Common myeloid progenitor, CD34-positive (primary cell): ENCODE results near the gene CBLIF.
"Not testable (repeated sequence)": the region's sequence is repeated elsewhere in the genome, so short reads cannot be mapped to it uniquely, and the experiment has no call there.

ENCODE experiments used
- CTCF ChIA-PET: fragments of 350-600 bp; sonication (Branson Sonifier 250); formaldehyde crosslinking; loops from one replicate; lab custom pipeline; 2021; ENCODE audit warnings: antibody characterized with exemption; lab: Charles Lee
- POLR2A ChIA-PET: fragments of 350-600 bp; sonication (Branson Sonifier 250); formaldehyde crosslinking; loops from one replicate; lab custom pipeline; 2021; ENCODE audit warnings: antibody characterized with exemption; lab: Charles Lee
- DNase-seq, 3 donors: peaks; one replicate each; pipeline versions ENCODE4 v3.0.0 to v3.0.0-alpha.2; 2013
- H3K27ac ChIP-seq, 2 experiments: 1 replicate in 1 of 2; 2 replicates in 1 of 2; pipeline ENCODE4 v1.7.0; 2013; ENCODE audit warnings: inconsistent platforms in 2 of 2, low read length in 2 of 2, mild to moderate bottlenecking in 2 of 2, low read depth in 1 of 2, moderate library complexity in 1 of 2; ENCODE audit not compliant: severe bottlenecking in 2 of 2, insufficient read depth in 1 of 2, poor library complexity in 1 of 2
- H3K27me3 ChIP-seq, 5 experiments: replicated peaks in 2 of 5; 1 replicate in 3 of 5; 2 replicates in 2 of 5; pipeline versions ENCODE4 v1.6.1 to v1.7.0; 2013; ENCODE audit warnings: low read length in 4 of 5, mild to moderate bottlenecking in 2 of 5, moderate library complexity in 2 of 5, inconsistent platforms in 1 of 5; ENCODE audit not compliant: insufficient read depth in 5 of 5, control insufficient read depth in 4 of 5
- H3K36me3 ChIP-seq, 4 experiments: 1 replicate in 2 of 4; 2 replicates in 2 of 4; pipeline versions ENCODE4 v1.6.1 to v1.7.0; 2013; ENCODE audit warnings: low read length in 3 of 4, control low read depth in 1 of 4, mild to moderate bottlenecking in 1 of 4; ENCODE audit not compliant: control insufficient read depth in 4 of 4, insufficient read depth in 4 of 4
- H3K4me1 ChIP-seq, 4 experiments: 1 replicate in 3 of 4; 2 replicates in 1 of 4; pipeline versions ENCODE4 v1.6.1 to v1.7.1; 2013; ENCODE audit warnings: low read length in 3 of 4, mild to moderate bottlenecking in 3 of 4, control low read depth in 1 of 4, inconsistent platforms in 1 of 4, moderate library complexity in 1 of 4; ENCODE audit not compliant: control insufficient read depth in 4 of 4, insufficient read depth in 4 of 4; ENCODE audit errors: control extremely low read depth in 1 of 4
- H3K4me3 ChIP-seq, 7 experiments: 1 replicate in 4 of 7; 2 replicates in 3 of 7; pipeline versions ENCODE4 v1.5.1 to v1.7.0; 2013; ENCODE audit warnings: mild to moderate bottlenecking in 7 of 7, low read length in 6 of 7, moderate library complexity in 6 of 7, inconsistent platforms in 2 of 7, low read depth in 2 of 7, control low read depth in 1 of 7; ENCODE audit not compliant: insufficient read depth in 4 of 7, control insufficient read depth in 1 of 7; ENCODE audit errors: extremely low read depth in 1 of 7
- H3K9me3 ChIP-seq, 5 experiments: 1 replicate in 4 of 5; 2 replicates in 1 of 5; pipeline versions ENCODE4 v1.6.1 to v1.7.1; 2013; ENCODE audit warnings: low read length in 4 of 5, mild to moderate bottlenecking in 2 of 5, inconsistent platforms in 1 of 5, low read depth in 1 of 5, moderate library complexity in 1 of 5; ENCODE audit not compliant: control insufficient read depth in 4 of 5, insufficient read depth in 2 of 5; ENCODE audit errors: control extremely low read depth in 1 of 5
- WGBS: methylation state at CpG from one replicate; pipeline ENCODE4 v1.1.5; 2013; ENCODE audit not compliant: insufficient coverage; 5-methylcytosine and 5-hydroxymethylcytosine counted together

Gene CBLIF

DNA sequence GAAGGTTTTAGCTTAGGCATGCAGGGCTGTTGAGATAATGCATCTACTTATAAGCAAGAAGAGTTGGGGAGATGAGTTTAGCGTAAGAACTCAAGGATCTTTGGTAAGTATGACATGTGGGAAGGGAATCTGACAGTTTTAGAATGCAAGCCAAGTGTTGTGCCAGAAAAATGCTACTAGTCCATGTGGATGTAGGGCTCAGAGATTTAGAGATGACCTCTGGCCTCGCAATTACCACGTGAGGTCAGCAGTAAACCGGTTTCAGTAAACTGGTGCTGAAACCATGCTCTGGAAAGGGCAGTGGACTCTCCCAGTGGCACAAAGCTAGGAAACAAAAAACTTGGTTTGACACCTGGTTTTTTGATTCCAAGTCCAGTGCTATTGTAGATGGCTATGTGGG, 53.7 kb downstream of the CBLIF start:
- no peak overlapping the region for H3K4me3 ChIP-seq
- H3K27ac ChIP-seq: no peak overlapping the region
- CTCF ChIA-PET: interaction anchor here (1.0 to 3.2 kb wide), 2 partner anchors 10 to 18 kb away, joined by 3 to 14 read pairs; no protein-coding TSS in a partner anchor
- no peak for DNase-seq
- H3K4me1 ChIP-seq: peaks cover 0 to 1% (median 0%) of the 10 kb centered on the region in 4 experiments
- POLR2A ChIA-PET: no interaction called here
- H3K27me3 ChIP-seq: no peaks in the 10 kb centered on the region
- WGBS: 95% methylated on average over 4 of the region's 4 CpGs
- peaks cover 13 to 85% (median 52%) of the 10 kb centered on the region in 4 experiments for H3K36me3 ChIP-seq
- H3K9me3 ChIP-seq: no peaks in the 10 kb centered on the region

DNA sequence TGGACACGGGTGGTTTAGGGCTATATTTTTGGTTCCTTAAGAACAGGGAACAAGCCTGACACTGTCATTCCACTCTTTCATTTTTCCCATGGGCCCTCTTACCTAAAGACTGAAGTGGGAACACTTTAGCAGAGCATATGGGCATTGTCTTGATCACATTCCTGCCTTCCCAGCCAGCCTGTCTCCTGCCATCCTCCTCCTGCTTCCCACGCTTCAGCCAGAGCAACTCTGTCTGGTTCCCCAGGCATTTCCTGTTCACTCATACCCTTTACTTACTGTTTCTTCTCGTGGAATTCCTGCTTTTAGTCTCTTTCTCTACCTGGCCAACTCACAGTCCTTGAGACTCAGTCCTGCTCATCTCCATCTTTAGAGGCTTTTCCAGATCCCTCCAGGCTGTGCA, 57.5 kb downstream of the CBLIF start:
- ChIA-PET CTCF (interaction anchor here (1.2 to 4.1 kb wide), 5 partner anchors 12 to 34 kb away, joined by 3 to 16 read pairs (median 6); partner anchors contain the start of gene STX3), POLR2A (no interaction called here)
- Histone ChIP-seq H3K27me3 (no peaks in the 10 kb centered on the region), H3K36me3 (peaks cover 7 to 55% (median 28%) of the 10 kb centered on the region in 4 experiments), H3K27ac (no peak overlapping the region), H3K4me1 (peaks cover 0 to 17% (median 0%) of the 10 kb centered on the region in 4 experiments), H3K4me3 (no peak overlapping the region), H3K9me3 (peaks cover 0 to 3% (median 0%) of the 10 kb centered on the region in 5 experiments)
- 70% methylated on average over 3 of the region's 3 CpGs for WGBS
- no peak for DNase-seq

- no peak for DNase-seq
- H3K4me3 ChIP-seq: no peak overlapping the region
- peaks cover 5 to 49% (median 23%) of the 10 kb centered on the region in 4 experiments for H3K36me3 ChIP-seq
- ChIA-PET POLR2A (no interaction called here), CTCF (interaction anchor here (1.2 to 4.1 kb wide), 3 partner anchors 14 to 34 kb away, joined by 3 to 16 read pairs (median 8); partner anchors contain the start of gene STX3)
- H3K27ac ChIP-seq: no peak overlapping the region
- peaks cover 0 to 3% (median 0%) of the 10 kb centered on the region in 5 experiments for H3K9me3 ChIP-seq
- WGBS: 100% methylated on average over 4 of the region's 4 CpGs
- peaks cover 0 to 17% (median 0%) of the 10 kb centered on the region in 4 experiments for H3K4me1 ChIP-seq
- H3K27me3 ChIP-seq: no peaks in the 10 kb centered on the region
Measured at GRCh38 chr11:59787255-59787588, 58.1 kb downstream of the CBLIF start.

GRCh38 chr11:59785818-59786217, 59.5 kb downstream of the CBLIF start:
- no peak overlapping the region for H3K4me3 ChIP-seq
- H3K4me1 ChIP-seq: peaks cover 0 to 17% (median 0%) of the 10 kb centered on the region in 4 experiments
- no peak for DNase-seq
- no peaks in the 10 kb centered on the region for H3K27me3 ChIP-seq
- H3K36me3 ChIP-seq: peaks cover 3 to 36% (median 18%) of the 10 kb centered on the region in 4 experiments
- no peak overlapping the region for H3K27ac ChIP-seq
- CTCF ChIA-PET: interaction anchor here (1.5 to 4.1 kb wide), 3 partner anchors 16 to 32 kb away, joined by 4 to 16 read pairs (median 6); no protein-coding TSS in a partner anchor
- POLR2A ChIA-PET: interaction anchor here (0.6 kb wide), 1 partner anchor 25 kb away, joined by 4 read pairs; no protein-coding TSS in a partner anchor
- WGBS: 100% methylated on average over 1 of the region's 4 CpGs
- H3K9me3 ChIP-seq: peaks cover 0 to 3% (median 0%) of the 10 kb centered on the region in 5 experiments

GRCh38 chr11:59784441-59784840, 60.9 kb downstream of the CBLIF start:
- H3K36me3 ChIP-seq: peaks cover 2 to 36% (median 10%) of the 10 kb centered on the region in 4 experiments
- H3K27me3 ChIP-seq, POLR2A ChIA-PET, DNase-seq, H3K27ac ChIP-seq, H3K9me3 ChIP-seq, H3K4me3 ChIP-seq: not testable (repeated sequence)
- 96% methylated on average over 3 of the region's 5 CpGs for WGBS
- peaks cover 0 to 17% (median 0%) of the 10 kb centered on the region in 4 experiments for H3K4me1 ChIP-seq
- CTCF ChIA-PET: interaction anchor here (0.6 to 4.1 kb wide), 5 partner anchors 9 to 129 kb away, joined by 3 to 16 read pairs (median 4); no protein-coding TSS in a partner anchor

DNA sequence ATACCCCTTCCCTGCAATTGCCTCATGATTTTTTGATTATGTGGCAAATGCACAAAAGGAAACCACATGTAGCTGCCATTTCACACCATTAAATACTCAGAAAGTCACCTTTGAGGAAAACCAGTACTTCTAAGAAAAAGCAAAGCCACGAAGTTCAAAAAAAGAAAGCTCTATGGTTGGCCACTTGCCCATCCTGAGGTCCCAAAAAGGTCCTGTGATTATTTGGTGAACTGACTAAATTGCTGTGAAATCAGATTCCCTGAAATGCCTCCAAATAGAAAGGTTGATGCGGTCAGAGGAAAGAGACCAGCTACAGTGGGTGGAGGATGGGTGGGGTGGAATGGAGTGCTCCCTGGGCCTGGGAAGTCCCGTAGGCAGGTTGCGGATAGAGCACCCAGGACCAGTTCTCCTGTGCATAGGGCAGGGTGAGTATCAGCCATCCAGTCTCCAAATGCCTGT, 61.6 kb downstream of the CBLIF start:
- Histone ChIP-seq H3K4me3 (no peak overlapping the region), H3K9me3 (peaks cover 0 to 3% (median 0%) of the 10 kb centered on the region in 5 experiments), H3K27me3 (no peaks in the 10 kb centered on the region), H3K27ac (no peak overlapping the region), H3K36me3 (peaks cover 2 to 37% (median 8%) of the 10 kb centered on the region in 4 experiments), H3K4me1 (peaks cover 0 to 17% (median 0%) of the 10 kb centered on the region in 4 experiments)
- WGBS: 72% methylated on average over 3 of the region's 4 CpGs
- ChIA-PET CTCF (interaction anchor here (2.4 kb wide), 1 partner anchor 16 kb away, joined by 6 read pairs; no protein-coding TSS in a partner anchor), POLR2A (no interaction called here)
- DNase-seq: no peak

DNA sequence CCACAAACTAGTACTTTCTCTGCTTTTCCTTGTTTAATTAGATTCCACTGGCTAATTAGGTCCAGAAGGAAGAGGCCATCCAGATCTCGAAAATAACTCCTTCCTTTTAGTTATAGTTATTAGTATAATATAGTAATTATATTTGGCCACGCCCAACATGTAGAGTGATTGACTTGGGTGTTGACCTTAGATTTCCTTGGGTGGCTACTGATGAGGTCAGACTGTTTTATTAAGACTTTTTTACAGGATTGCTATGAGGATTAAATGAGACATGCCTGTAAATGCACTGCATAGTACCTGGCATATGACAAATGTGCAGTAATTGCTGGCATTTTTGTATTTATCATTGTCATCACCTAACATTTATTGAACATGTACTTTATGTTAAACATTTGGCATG, 63.2 kb downstream of the CBLIF start:
- Histone ChIP-seq H3K36me3 (peaks cover 0 to 31% (median 3%) of the 10 kb centered on the region in 4 experiments), H3K27me3 (no peaks in the 10 kb centered on the region), H3K9me3 (peaks cover 0 to 3% (median 0%) of the 10 kb centered on the region in 5 experiments), H3K27ac (no peak overlapping the region), H3K4me1 (peaks cover 0 to 21% (median 0%) of the 10 kb centered on the region in 4 experiments), H3K4me3 (no peak overlapping the region)
- no CpG with 5 or more reads among the region's 2 CpGs for WGBS
- CTCF ChIA-PET: no interaction called here
- no peak for DNase-seq
- POLR2A ChIA-PET: no interaction called here
